Subcutaneous abdominal adipose tissue (tissue), 5 donors: ENCODE results near the gene FKBP14.
A peak's percentile ranks its signal among the peaks of the same experiment; 100 is the strongest.

Source experiments
- H3K27ac ChIP-seq: one replicate; pipeline ENCODE4 v1.7.0; 2013; ENCODE audit warnings: low read depth, mild to moderate bottlenecking, inconsistent platforms, low read length, moderate library complexity
- H3K27me3 ChIP-seq, 5 donors: one replicate each; pipeline ENCODE4 v1.7.0; 2013; ENCODE audit warnings: low read length in 5 of 5, inconsistent platforms in 1 of 5; ENCODE audit not compliant: control insufficient read depth in 5 of 5, insufficient read depth in 4 of 5
- H3K36me3 ChIP-seq, 5 donors: one replicate each; pipeline ENCODE4 v1.7.0; 2013; ENCODE audit warnings: low read length in 5 of 5; ENCODE audit not compliant: control insufficient read depth in 5 of 5, insufficient read depth in 5 of 5
- H3K4me1 ChIP-seq, 5 donors: one replicate each; pipeline ENCODE4 v1.7.0; 2013; ENCODE audit warnings: low read length in 5 of 5, mild to moderate bottlenecking in 3 of 5, moderate library complexity in 1 of 5; ENCODE audit not compliant: control insufficient read depth in 5 of 5, insufficient read depth in 5 of 5
- H3K4me3 ChIP-seq, 5 donors: one replicate each; pipeline ENCODE4 v1.7.0; 2013; ENCODE audit warnings: low read length in 5 of 5, low read depth in 1 of 5
- H3K9ac ChIP-seq, 5 donors: one replicate each; pipeline ENCODE4 v1.7.0; 2013; ENCODE audit warnings: low read length in 5 of 5, mild to moderate bottlenecking in 4 of 5, moderate library complexity in 3 of 5
- H3K9me3 ChIP-seq, 5 donors: one replicate each; pipeline ENCODE4 v1.7.0; 2013; ENCODE audit warnings: low read length in 5 of 5; ENCODE audit not compliant: control insufficient read depth in 5 of 5
- donor health status: healthy.
- donor health status: healthy.
- donor health status: healthy.
- donor health status: healthy.
- donor health status: healthy.

The FKBP14 gene

GRCh38 chr7:30036220-30036619, 9.7 kb upstream of the FKBP14 start:
- Histone ChIP-seq H3K4me3 (no peak overlapping the region), H3K36me3 (no peaks in the 10 kb centered on the region), H3K27ac (no peak overlapping the region), H3K4me1 (peaks cover 0 to 24% (median 17%) of the 10 kb centered on the region in 5 donors), H3K9ac (no peak overlapping the region), H3K27me3 (no peaks in the 10 kb centered on the region), H3K9me3 (no peaks in the 10 kb centered on the region)

GRCh38 chr7:30034501-30034900, 8.0 kb upstream of the FKBP14 start:
- Histone ChIP-seq H3K27ac (no peak overlapping the region), H3K9ac (no peak overlapping the region), H3K4me3 (no peak overlapping the region), H3K9me3 (no peaks in the 10 kb centered on the region), H3K27me3 (no peaks in the 10 kb centered on the region), H3K4me1 (peaks cover 0 to 27% (median 16%) of the 10 kb centered on the region in 5 donors), H3K36me3 (no peaks in the 10 kb centered on the region)

GRCh38 chr7:30032310-30033125, 6.0 kb upstream of the FKBP14 start:
- peak overlapping the region in 1 of 5 donors; percentile 44 for H3K9ac ChIP-seq

GRCh38 chr7:30029696-30030095, 3.2 kb upstream of the FKBP14 start:
- Histone ChIP-seq H3K9me3 (no peaks in the 10 kb centered on the region), H3K9ac (peak overlapping the region in 3 of 5 donors; percentile 5 to 95 (median 87)), H3K4me1 (peaks cover 4 to 54% (median 45%) of the 10 kb centered on the region in 5 donors), H3K27ac (no peak overlapping the region), H3K4me3 (peak overlapping the region in 4 of 5 donors; percentile 68 to 98 (median 82)), H3K27me3 (no peaks in the 10 kb centered on the region), H3K36me3 (no peaks in the 10 kb centered on the region)

More at GRCh38 chr7:30032310-30033125, 6.0 kb upstream of the FKBP14 start:
- Histone ChIP-seq H3K4me3 (no peak overlapping the region), H3K27ac (no peak overlapping the region), H3K9me3 (no peaks in the 10 kb centered on the region), H3K36me3 (no peaks in the 10 kb centered on the region), H3K27me3 (no peaks in the 10 kb centered on the region), H3K4me1 (peaks cover 4 to 32% (median 24%) of the 10 kb centered on the region in 5 donors)

GRCh38 chr7:30028749-30029635, 2.5 kb upstream of the FKBP14 start:
- peak overlapping the region; percentile 68 to 98 (median 89) for H3K4me3 ChIP-seq
- no peaks in the 10 kb centered on the region for H3K27me3 ChIP-seq
- H3K9ac ChIP-seq, result peak overlapping the region; percentile 63 to 95 (median 87)
- peaks cover 4 to 55% (median 45%) of the 10 kb centered on the region in 5 donors for H3K4me1 ChIP-seq
- no peaks in the 10 kb centered on the region for H3K9me3 ChIP-seq
- H3K27ac ChIP-seq, result peak overlapping the region; percentile 89
- H3K36me3 ChIP-seq, result no peaks in the 10 kb centered on the region

- Histone ChIP-seq H3K9me3 (no peaks in the 10 kb centered on the region), H3K9ac (peak within 1 kb of the TSS; percentile 63 to 95 (median 87)), H3K27me3 (no peaks in the 10 kb centered on the region), H3K4me1 (peaks cover 4 to 55% (median 45%) of the 10 kb centered on the region in 5 donors), H3K36me3 (no peaks in the 10 kb centered on the region), H3K4me3 (peak within 1 kb of the TSS; percentile 68 to 98 (median 91)), H3K27ac (peak within 1 kb of the TSS; percentile 89)
Observed at GRCh38 chr7:30028216-30028748, 1.8 kb upstream of the FKBP14 start, which contains the start of gene PLEKHA8. Gene PLEKHA8, plus strand, starts transcription at chr7:30028412. Its CDS starts 351 bp downstream, at chr7:30028763.

- peak overlapping the region; percentile 68 to 98 (median 91) for H3K4me3 ChIP-seq
- H3K36me3 ChIP-seq, result no peaks in the 10 kb centered on the region
- peak overlapping the region; percentile 89 for H3K27ac ChIP-seq
- no peaks in the 10 kb centered on the region for H3K9me3 ChIP-seq
- H3K9ac ChIP-seq, result peak overlapping the region; percentile 16 to 95 (median 78)
- no peaks in the 10 kb centered on the region for H3K27me3 ChIP-seq
- H3K4me1 ChIP-seq, result peaks cover 4 to 53% (median 45%) of the 10 kb centered on the region in 5 donors
Observed at GRCh38 chr7:30027740-30028215, 1.3 kb upstream of the FKBP14 start.

- Histone ChIP-seq H3K27me3 (no peaks in the 10 kb centered on the region), H3K4me1 (peaks cover 4 to 46% (median 45%) of the 10 kb centered on the region in 5 donors), H3K9ac (peak overlapping the region; percentile 32 to 95 (median 72))
Observed at GRCh38 chr7:30027065-30027456, 559 bp upstream of the FKBP14 start.

GRCh38 chr7:30023524-30023923, 3.0 kb downstream of the FKBP14 start:
- Histone ChIP-seq H3K9me3 (no peaks in the 10 kb centered on the region), H3K27me3 (no peaks in the 10 kb centered on the region), H3K9ac (no peak overlapping the region), H3K36me3 (peaks cover 0 to 1% (median 0%) of the 10 kb centered on the region in 5 donors), H3K4me3 (no peak overlapping the region), H3K27ac (no peak overlapping the region), H3K4me1 (peaks cover 4 to 28% (median 25%) of the 10 kb centered on the region in 5 donors)

More at GRCh38 chr7:30027065-30027456, 559 bp upstream of the FKBP14 start:
- H3K27ac ChIP-seq, result peak overlapping the region; percentile 89
- H3K9me3 ChIP-seq, result no peaks in the 10 kb centered on the region
- peak overlapping the region; percentile 68 to 98 (median 91) for H3K4me3 ChIP-seq
- H3K36me3 ChIP-seq, result no peaks in the 10 kb centered on the region
